ENCODE results near the gene UBE3D. TPM values are rescaled to one million over a fixed set of nuclear protein-coding genes. Genes with fewer than 3 reads are reported as not detected.

The UBE3D gene
- total and polyA plus RNA-seq, 12 donors, result 1.9 to 4.6 (median 2.6) TPM

DNA sequence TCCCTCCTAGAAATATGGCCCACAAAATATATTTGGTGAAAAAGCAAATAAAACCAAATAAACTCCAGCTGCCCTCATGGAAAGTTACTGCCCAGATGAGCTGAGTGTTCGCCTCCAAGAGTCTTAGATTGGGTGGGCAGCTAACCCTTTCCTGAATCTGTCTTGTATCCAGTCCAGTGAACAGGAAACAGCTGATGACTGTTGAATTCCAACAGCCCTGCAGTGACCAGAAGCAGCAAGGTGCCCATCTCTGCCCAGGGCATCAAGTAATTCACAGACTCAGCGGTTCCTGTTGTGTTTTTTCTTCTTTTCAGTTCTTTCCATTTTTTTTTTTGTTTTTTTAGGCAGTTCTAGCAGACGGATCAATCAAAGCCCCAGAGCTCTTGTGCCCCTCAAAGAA is 199.2 kb downstream of the UBE3D start:
- Histone ChIP-seq H3K9me3 (peaks cover 0 to 9% (median 0%) of the 10 kb centered on the region in 11 donors), H3K4me3 (no peak overlapping the region), H3K27ac (no peak overlapping the region), H3K36me3 (no peaks in the 10 kb centered on the region), H3K27me3 (no peaks in the 10 kb centered on the region), H3K4me1 (no peaks in the 10 kb centered on the region)
- no peak for DNase-seq
- no peak for ATAC-seq
- intact Hi-C loops (cut with DNase I), result no loop called here
- WGBS, 2 donors, result 65 to 75% methylated on average over 3 of the region's 3 CpGs
- TF ChIP-seq, protein P1, sequence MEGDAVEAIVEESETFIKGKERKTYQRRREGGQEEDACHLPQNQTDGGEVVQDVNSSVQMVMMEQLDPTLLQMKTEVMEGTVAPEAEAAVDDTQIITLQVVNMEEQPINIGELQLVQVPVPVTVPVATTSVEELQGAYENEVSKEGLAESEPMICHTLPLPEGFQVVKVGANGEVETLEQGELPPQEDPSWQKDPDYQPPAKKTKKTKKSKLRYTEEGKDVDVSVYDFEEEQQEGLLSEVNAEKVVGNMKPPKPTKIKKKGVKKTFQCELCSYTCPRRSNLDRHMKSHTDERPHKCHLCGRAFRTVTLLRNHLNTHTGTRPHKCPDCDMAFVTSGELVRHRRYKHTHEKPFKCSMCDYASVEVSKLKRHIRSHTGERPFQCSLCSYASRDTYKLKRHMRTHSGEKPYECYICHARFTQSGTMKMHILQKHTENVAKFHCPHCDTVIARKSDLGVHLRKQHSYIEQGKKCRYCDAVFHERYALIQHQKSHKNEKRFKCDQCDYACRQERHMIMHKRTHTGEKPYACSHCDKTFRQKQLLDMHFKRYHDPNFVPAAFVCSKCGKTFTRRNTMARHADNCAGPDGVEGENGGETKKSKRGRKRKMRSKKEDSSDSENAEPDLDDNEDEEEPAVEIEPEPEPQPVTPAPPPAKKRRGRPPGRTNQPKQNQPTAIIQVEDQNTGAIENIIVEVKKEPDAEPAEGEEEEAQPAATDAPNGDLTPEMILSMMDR (IDR thresholded peaks at IDR 0.05), result no peak

DNA sequence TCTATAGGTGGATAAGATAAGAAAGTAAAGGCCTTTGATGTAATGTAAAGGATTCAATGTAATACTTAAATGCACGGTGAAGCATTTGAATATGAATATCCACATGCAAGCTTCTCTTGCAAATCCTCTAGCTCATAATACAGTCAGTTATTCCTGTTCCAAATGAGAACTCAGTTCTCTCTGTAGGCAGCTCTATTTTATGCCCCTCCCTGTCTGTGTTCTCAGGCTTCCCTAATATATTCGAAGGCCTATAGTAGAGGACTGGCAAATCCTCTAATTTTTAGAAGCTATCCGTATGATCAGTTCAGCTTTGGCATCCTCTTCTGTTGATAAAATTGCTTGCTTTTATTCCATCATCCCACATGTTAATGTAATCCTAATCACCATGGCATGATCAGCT is 200.2 kb downstream of the UBE3D start:
- intact Hi-C loops (cut with DNase I), result no loop called here
- Histone ChIP-seq H3K9me3 (peaks cover 0 to 9% (median 0%) of the 10 kb centered on the region in 11 donors), H3K27ac (no peak overlapping the region), H3K4me1 (no peaks in the 10 kb centered on the region), H3K36me3 (no peaks in the 10 kb centered on the region), H3K27me3 (no peaks in the 10 kb centered on the region), H3K4me3 (no peak overlapping the region)
- TF ChIP-seq, protein P1 (IDR thresholded peaks at IDR 0.05), result no peak
- no peak for DNase-seq
- 82 to 84% methylated on average over 3 of the region's 3 CpGs for WGBS, 2 donors
- no peak for ATAC-seq

DNA sequence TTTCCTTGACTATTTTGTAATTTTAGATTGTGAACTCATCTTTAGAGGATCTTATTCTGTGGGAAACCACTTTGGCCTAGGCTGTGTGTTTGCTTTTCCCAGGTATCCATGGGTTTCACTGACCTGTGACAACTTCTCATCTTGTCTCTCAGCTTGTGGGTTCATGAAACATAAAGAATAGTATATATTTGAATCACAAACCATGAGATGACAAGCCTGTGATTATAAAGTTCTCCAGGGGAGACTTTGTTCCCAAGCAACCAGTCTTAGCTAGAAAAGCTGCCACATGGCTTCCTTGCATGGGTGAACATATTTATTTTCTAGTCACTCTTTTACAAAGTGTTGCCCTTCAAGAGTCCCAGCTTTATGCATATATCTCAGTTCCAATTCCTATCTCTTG is 201.9 kb downstream of the UBE3D start:
- TF ChIP-seq, protein P1 (IDR thresholded peaks at IDR 0.05), result no peak
- no peak overlapping the region for H3K27ac ChIP-seq
- peaks cover 0 to 9% (median 0%) of the 10 kb centered on the region in 11 donors for H3K9me3 ChIP-seq
- H3K36me3 ChIP-seq, result no peaks in the 10 kb centered on the region
- intact Hi-C loops (cut with DNase I), result no loop called here
- H3K4me1 ChIP-seq, result no peaks in the 10 kb centered on the region
- ATAC-seq (no peak), DNase-seq (no peak)
- H3K27me3 ChIP-seq, result no peaks in the 10 kb centered on the region
- no peak overlapping the region for H3K4me3 ChIP-seq

DNA sequence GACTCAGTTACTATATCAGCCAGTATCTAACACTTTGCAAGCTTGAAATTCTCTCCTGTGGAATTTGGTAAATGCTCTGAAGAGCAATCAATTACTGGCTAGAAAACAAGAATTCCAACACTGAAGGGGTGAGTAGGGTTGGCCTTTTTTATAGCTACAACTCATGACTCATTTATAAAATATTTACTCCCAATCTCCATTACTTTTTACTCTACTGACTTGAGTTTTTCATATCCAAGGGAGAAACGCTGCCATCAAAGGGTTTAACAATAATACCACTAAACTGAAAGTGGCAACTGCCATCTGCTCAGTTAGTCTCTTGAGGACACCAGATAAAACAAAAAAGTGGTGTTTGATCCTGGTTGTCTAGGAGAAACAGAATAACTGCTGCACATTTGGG is 203.1 kb downstream of the UBE3D start:
- ATAC-seq (no peak), DNase-seq (no peak)
- Histone ChIP-seq H3K27me3 (no peaks in the 10 kb centered on the region), H3K9me3 (peaks cover 0 to 9% (median 0%) of the 10 kb centered on the region in 11 donors), H3K36me3 (no peaks in the 10 kb centered on the region), H3K4me3 (no peak overlapping the region), H3K27ac (no peak overlapping the region), H3K4me1 (no peaks in the 10 kb centered on the region)
- 35 to 45% methylated on average over 1 of the region's 1 CpG for WGBS, 2 donors
- intact Hi-C loops (cut with DNase I), result no loop called here
- TF ChIP-seq, protein P1 (IDR thresholded peaks at IDR 0.05), result no peak
